Measurements from ENCODE around the gene ACOX1. TPM values are rescaled to one million over a fixed set of nuclear protein-coding genes. Genes with fewer than 3 reads are reported as not detected.

Gene ACOX1
- polyA plus RNA-seq, 3 donors = 30.3 to 42.7 (median 34.3) TPM

DNA sequence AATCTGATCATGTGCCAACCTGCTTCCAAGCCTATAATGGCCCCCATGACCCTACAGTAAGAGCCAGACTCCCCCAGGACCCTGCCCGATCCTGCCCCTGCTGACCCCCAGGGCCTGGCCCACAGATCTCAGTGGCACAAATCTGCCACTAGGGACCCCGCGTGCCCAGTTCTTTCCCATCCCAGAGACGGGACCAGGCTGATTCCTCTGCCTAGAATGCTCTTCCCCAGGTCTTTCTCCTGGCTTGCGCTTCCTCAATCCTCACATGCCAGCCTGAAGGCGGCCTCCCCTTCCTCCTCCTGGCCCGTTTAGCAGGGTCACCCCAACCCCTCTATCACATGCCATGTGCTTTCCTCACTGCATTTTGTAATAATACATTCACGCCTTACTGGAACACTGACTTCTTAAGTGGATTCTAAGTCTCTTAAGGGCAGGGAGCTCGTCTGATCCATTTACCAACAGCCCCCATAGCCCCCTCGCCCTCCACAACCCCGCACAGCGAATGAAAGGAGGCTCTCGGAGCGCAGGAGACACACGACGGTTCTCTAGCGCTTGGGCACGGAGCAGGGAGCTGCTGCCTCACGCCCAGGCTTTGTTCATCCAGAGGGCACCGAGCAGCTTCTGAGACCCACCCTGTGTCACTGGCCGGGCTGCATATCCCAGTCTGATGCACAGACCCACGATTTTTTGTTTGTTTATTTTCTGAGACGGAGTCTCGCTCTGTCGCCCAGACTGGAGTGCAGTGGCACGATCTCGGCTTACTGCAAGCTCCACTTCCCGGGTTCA is 83.4 kb downstream of the ACOX1 start:
- DNase-seq (ENCODE audit: low read depth in 3 of 3, low spot score in 2 of 3) = no peak

DNA sequence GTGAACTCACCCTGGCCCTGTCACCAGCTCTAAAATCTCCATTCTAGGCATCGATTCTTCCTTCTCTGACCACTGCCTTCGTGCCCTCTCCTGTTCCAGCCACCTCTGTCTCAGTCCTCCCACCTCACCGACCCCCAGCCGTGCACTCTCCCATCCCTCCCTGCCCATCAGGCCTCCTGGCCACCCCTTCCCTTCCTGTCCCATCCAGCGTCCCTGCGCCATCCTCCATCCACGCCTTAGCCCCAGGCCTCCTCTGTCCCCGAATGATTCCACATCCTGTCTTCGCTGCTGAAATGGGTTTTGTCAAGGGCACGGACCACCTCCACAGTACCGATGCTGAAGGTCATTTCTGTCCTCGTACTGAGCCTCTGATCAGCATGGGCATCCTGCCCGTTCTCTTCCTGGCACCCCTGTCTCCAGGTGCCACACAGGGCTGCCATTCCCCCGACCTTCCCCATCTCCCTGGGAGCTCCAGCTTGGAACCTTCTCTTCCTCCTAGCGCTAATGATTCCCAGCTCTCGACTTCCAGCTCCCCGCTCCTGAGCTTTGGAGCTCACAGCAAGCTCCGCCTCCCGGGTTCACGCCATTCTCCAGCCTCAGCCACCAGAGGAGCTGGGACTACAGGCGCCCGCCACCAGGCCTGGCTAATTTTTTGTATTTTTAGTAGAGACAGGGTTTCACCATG is 84.8 kb downstream of the ACOX1 start:
- no peak for DNase-seq (ENCODE audit: low read depth in 3 of 3, low spot score in 2 of 3)

DNA sequence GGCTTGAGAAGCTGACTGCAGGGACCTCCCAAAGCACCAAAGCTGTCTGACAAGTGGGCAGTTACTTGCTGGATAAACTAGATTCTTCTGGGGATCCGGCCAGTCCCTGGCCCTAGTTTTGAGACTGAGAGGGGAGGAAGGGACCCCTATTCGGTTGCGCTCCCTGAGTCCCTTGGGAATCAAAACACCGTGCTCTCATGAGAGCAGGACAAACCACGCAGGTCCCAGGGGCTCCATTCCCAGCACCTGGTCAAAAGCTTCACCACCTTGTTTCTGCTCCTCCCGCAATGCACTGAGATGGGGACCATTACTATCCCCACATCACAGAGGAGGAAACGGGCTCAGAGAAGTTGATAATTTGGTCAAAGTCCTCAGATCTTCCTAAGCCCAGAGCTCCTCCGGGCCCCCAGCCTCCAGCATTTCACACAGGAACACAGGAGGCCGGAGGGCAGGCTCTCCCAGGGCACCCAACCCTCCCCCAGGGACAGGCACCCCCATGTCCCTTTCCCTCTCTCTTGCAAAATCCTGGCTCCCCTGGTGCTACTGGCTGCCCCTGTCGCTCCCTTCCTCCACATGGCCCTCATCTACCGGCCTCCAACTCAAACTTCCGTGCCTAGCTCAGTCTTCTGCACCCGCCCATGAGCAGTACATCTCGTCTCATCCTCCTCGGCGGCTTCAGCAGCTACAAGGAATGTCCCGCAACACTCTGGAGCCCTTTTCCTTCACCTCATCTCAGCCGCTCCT is 85.5 kb downstream of the ACOX1 start:
- DNase-seq (ENCODE audit: low read depth in 3 of 3, low spot score in 2 of 3) = no peak

DNA sequence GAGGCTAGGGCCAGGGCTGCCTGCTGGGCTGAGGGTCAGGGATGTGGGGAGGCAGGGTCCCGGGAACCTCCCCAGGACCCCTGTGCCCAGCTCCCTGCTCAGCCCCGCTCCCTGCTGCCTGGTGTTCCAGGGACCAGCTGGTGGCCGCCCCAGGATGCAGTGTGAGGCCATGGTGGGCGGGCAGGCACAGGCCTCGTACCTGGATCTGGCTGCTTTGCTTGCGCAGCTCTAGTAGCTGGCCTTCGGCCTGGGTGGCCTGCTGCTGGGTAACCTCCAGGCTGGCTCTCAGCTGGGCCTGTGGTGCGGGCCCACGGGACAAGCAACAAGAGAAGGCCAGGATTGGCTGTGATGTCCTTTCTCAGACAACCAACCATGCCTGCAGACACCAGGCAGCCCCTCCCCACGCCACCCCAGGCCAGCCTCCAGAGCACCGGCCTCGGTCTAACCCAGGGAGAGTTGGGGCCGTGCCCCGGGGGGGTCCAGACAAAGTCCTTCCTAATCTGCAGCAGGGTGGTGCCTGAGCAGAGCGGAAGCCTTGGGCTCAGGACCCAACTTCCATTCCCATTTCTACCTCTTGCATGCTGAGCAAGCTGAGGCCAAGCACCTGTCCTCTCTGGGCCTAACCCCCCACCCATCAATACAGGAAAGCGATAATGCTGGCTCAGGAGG is 86.3 kb downstream of the ACOX1 start:
- DNase-seq (ENCODE audit: low read depth in 3 of 3, low spot score in 2 of 3) = no peak

DNA sequence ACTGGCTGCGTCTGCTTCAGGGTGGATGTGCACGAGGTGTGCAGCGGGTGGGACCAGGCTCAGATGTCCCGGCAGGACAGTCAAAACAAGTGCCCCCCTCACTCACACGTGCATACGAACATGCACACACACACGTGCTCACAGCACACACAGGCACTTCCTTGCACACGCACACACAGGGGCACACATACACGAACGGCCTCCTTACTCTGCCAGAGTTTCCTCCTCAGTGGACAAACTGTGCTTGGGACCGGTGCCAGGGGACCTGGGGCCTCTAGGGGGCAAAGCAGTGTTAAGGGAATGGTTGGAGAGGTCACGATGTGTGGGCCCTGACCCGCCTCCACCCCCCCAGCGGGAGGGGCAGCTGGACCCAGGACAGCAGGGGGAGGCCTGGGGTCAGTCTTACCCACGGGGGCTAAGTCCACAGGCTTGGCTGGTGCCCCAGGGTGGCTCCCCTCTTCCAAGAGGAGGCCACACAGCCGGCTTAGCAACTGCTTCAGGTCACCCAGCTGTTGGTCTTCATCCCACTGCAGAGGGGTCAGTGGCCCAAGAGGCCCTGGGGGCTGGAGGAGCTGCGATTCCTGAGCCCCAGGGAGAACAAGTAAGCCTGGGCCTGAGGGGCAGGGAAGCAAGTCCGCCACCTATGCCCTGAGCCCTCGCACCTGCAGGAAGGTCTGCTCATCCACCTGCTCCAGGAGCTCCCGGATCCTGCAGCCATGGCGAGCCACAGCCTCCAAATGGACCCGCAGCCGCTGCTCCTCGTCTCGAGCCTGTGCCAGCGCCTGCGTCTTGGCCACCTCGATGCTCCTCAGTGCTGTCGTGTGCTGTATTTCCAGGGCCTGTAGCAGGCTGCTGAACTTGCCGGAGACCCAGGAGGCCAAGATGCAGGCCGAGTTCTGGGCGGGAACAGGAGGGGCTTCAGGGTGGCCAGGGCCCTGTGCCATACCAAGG is 87.1 kb downstream of the ACOX1 start:
- no peak for DNase-seq (ENCODE audit: low read depth in 3 of 3, low spot score in 2 of 3)

Other genes starting within 250 kb of the ACOX1 start
- 10 to 100 TPM; 20.9 to 24.0 (median 21.5) TPM for gene GALK1, start 214.0 kb downstream of the ACOX1 start, polyA plus RNA-seq (ENCODE audit: insufficient read length in 3 of 3)
- gene UNK, start 194.4 kb downstream of the ACOX1 start, polyA plus RNA-seq (ENCODE audit: insufficient read length in 3 of 3) = 10 to 100 TPM; 28.5 to 32.3 (median 32.0) TPM
- gene UNC13D, start 134.8 kb downstream of the ACOX1 start, polyA plus RNA-seq (ENCODE audit: insufficient read length in 3 of 3) = 1 to 10 TPM; 3.6 to 5.7 (median 5.0) TPM
- gene WBP2, start 123.8 kb downstream of the ACOX1 start, polyA plus RNA-seq (ENCODE audit: insufficient read length in 3 of 3) = 10 to 100 TPM; 70.2 to 86.7 (median 82.8) TPM
- 1 to 10 TPM; 5.8 to 9.1 (median 6.3) TPM for gene TRIM47, start 100.6 kb downstream of the ACOX1 start, polyA plus RNA-seq (ENCODE audit: insufficient read length in 3 of 3)
- gene TRIM65, start 82.2 kb downstream of the ACOX1 start, polyA plus RNA-seq (ENCODE audit: insufficient read length in 3 of 3) = 10 to 100 TPM; 11.1 to 12.4 (median 11.3) TPM
- 10 to 100 TPM; 66.2 to 77.1 (median 66.7) TPM for gene MRPL38, start 74.3 kb downstream of the ACOX1 start, polyA plus RNA-seq (ENCODE audit: insufficient read length in 3 of 3)
- 1 to 10 TPM; 6.6 to 8.3 (median 7.0) TPM for gene FBF1, start 38.1 kb downstream of the ACOX1 start, polyA plus RNA-seq (ENCODE audit: insufficient read length in 3 of 3)
- 10 to 100 TPM; 15.1 to 24.2 (median 22.9) TPM for gene TEN1, start 74 bp upstream of the ACOX1 start, polyA plus RNA-seq (ENCODE audit: insufficient read length in 3 of 3)
- 10 to 100 TPM in 2 of 3 donors, 1 to 10 TPM in 1; 9.7 to 12.8 (median 10.8) TPM for gene CDK3, start 21.7 kb upstream of the ACOX1 start, polyA plus RNA-seq (ENCODE audit: insufficient read length in 3 of 3)
- 10 to 100 TPM; 14.4 to 16.0 (median 14.9) TPM for gene EVPL, start 48.1 kb upstream of the ACOX1 start, polyA plus RNA-seq (ENCODE audit: insufficient read length in 3 of 3)
- gene SRP68, start 93.4 kb upstream of the ACOX1 start, polyA plus RNA-seq (ENCODE audit: insufficient read length in 3 of 3) = 100 to 1,000 TPM; 101 to 110 (median 103) TPM
- under 1 TPM in 1 of 3 donors, not detected in 2; 0.26 TPM for gene GALR2, start 95.6 kb upstream of the ACOX1 start, polyA plus RNA-seq (ENCODE audit: insufficient read length in 3 of 3)
- gene ZACN, start 100.0 kb upstream of the ACOX1 start, polyA plus RNA-seq (ENCODE audit: insufficient read length in 3 of 3) = 10 to 100 TPM in 2 of 3 donors, 1 to 10 TPM in 1; 6.2 to 18.4 (median 16.0) TPM
- 100 to 1,000 TPM; 138 to 168 (median 146) TPM for gene EXOC7, start 124.6 kb upstream of the ACOX1 start, polyA plus RNA-seq (ENCODE audit: insufficient read length in 3 of 3)
- gene FOXJ1, start 162.1 kb upstream of the ACOX1 start, polyA plus RNA-seq (ENCODE audit: insufficient read length in 3 of 3) = 10 to 100 TPM; 15.0 to 21.0 (median 17.7) TPM